AG04449 (cell line): ENCODE data around the gene ST6GALNAC6.

Experiments
- CTCF ChIA-PET: fragments of 350-600 bp; formaldehyde crosslinking; extraction: SDS; loops from one replicate; lab custom pipeline; 2021; ENCODE audit warnings: antibody characterized with exemption; lab: Yijun Ruan, JAX
- POLR2A ChIA-PET: fragments of 400-600, 350-600 bp; formaldehyde crosslinking; extraction: SDS; loops from one replicate; lab custom pipeline; 2020; ENCODE audit warnings: antibody characterized with exemption, inconsistent platforms; lab: Yijun Ruan, JAX
- DNase-seq: peaks from one replicate; pipeline ENCODE4 v3.0.0-alpha.2; 2010; ENCODE audit warnings: low read depth, low spot score
- H3K4me3 ChIP-seq: 2 replicates; pipeline ENCODE4 v1.5.1; 2011; ENCODE audit warnings: low read depth, mild to moderate bottlenecking, control low read depth, low read length
- CTCF ChIP-seq: IDR thresholded peaks from one replicate; pipeline ENCODE4 v1.5.1; 2011; ENCODE audit warnings: mild to moderate bottlenecking, moderate library complexity, low read length, control low read depth, inconsistent platforms; ENCODE audit not compliant: insufficient read depth; ENCODE audit errors: missing control alignments

Gene ST6GALNAC6

GRCh38 chr9:127860779-127861178 is 38.6 kb downstream of the ST6GALNAC6 start:
- CTCF ChIA-PET: interaction anchor here (1.2 to 10.3 kb wide), 2 partner anchors 9 to 13 kb away, joined by 3 to 128 read pairs; no protein-coding TSS in a partner anchor
- no peak for DNase-seq
- H3K4me3 ChIP-seq: no peak overlapping the region
- TF ChIP-seq CTCF: no peak
- POLR2A ChIA-PET: no interaction called here

DNA sequence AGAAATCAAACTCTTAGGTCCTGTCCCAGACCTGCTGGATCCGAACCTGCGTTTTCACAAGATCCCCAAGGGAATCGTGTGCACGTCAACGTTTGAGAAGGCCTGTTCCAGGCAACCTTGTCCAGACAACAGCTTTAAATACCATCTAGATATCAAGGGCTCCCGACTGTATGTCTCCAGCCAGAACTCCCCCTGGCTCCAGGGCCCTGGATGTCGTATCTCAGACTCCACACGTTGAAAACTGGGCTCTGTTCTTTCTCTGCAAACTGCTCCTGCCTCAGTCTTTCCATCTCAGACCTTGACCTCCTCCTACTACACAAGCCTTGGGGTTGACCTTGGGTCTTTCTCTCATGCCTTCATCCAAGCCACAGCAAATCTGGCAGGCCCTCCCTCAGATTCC is 39.1 kb downstream of the ST6GALNAC6 start:
- no peak for DNase-seq
- POLR2A ChIA-PET: no interaction called here
- CTCF ChIA-PET: interaction anchor here (1.2 to 10.3 kb wide), 2 partner anchors 9 to 14 kb away, joined by 3 to 128 read pairs; no protein-coding TSS in a partner anchor
- no peak for TF ChIP-seq CTCF
- no peak overlapping the region for H3K4me3 ChIP-seq

GRCh38 chr9:127858041-127858512 is 41.3 kb downstream of the ST6GALNAC6 start:
- no peak for TF ChIP-seq CTCF
- no peak overlapping the region for H3K4me3 ChIP-seq
- DNase-seq: no peak
- CTCF ChIA-PET: interaction anchor here (10.3 kb wide), 1 partner anchor 12 kb away, joined by 128 read pairs; no protein-coding TSS in a partner anchor
- POLR2A ChIA-PET: interaction anchor here (1.0 kb wide), 1 partner anchor 57 kb away, joined by 3 read pairs; no protein-coding TSS in a partner anchor

DNA sequence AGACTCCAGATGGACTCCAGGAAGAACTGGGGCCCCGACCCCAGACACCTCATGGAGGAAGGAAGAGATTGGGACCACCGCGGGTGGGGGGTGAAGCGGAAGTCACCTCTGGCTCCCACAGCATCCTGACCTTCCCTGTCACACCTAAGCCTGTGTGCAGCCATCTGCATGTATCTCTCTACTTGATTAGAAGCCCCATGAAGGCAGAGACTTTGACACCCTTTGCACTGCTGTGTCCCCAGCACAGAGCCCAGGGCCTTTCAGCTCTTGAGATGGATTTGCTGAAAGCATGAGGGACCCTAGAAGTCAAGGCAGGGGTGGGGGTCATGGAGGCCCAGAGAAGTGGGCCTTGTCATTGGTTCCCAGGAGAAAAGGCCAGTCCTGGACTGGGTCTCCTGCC is 42.1 kb downstream of the ST6GALNAC6 start:
- no peak for TF ChIP-seq CTCF
- POLR2A ChIA-PET: interaction anchor here (1.0 kb wide), 1 partner anchor 56 kb away, joined by 3 read pairs; no protein-coding TSS in a partner anchor
- DNase-seq: no peak
- CTCF ChIA-PET: interaction anchor here (10.3 kb wide), 1 partner anchor 12 kb away, joined by 128 read pairs; no protein-coding TSS in a partner anchor
- no peak overlapping the region for H3K4me3 ChIP-seq

DNA sequence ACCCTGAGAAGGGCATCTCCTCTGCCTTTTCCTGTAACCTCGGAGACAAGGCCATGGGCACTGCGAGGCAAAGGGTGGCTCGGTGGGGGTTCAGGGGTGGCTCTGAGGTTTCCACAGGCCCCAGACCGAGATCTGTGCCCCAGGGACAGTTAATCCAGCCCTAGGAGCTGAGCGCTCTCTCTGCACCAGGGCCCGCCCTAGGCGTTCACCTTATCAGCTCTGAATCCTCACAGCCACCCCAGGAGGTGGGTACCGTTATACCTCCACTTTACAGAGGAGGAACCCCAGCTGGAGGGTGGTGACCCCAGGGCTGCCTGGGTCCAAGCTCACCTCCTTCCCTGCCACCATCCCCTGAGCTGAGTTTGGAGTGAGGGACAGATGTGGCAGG is 42.7 kb downstream of the ST6GALNAC6 start:
- ChIA-PET POLR2A (no interaction called here), CTCF (interaction anchor here (10.3 kb wide), 1 partner anchor 13 kb away, joined by 128 read pairs; no protein-coding TSS in a partner anchor)
- no peak overlapping the region for H3K4me3 ChIP-seq
- no peak for DNase-seq
- no peak for TF ChIP-seq CTCF

DNA sequence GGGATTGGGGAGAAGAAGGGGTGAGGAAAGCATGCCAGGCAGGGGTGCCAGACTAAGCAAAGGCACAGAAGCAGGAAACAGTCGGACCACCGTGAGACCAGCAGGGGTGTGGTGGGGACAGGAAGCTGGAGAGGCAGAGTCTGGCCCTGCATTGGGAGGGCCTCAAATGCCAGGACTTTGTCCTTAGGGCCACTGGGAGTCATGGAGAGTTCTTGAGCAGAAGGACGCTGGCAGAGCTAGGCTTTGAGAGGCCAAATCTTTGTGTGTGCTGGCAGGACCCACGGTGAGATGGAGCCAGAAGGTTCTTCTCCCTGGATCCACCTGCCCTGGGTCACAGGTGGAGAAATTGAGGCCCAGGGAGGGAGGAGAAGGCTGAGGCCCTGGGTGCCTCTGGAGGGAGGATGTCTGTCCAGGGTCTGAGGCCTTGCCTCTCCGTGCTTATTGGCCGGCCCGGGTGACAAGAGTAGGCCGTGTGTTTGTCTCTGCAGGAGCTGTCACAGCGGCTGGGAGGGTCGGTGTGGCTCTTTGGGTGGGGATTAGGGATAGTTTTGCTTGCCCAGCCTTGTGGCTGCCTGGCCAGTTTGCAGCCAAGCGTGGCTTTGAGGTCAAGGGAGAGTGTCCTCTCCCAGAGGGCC is 43.2 kb downstream of the ST6GALNAC6 start:
- no peak for TF ChIP-seq CTCF
- ChIA-PET CTCF (interaction anchor here (1.0 to 10.3 kb wide), 2 partner anchors 13 to 24 kb away, joined by 3 to 128 read pairs; no protein-coding TSS in a partner anchor), POLR2A (interaction anchor here (1.0 kb wide), 1 partner anchor 20 kb away, joined by 3 read pairs; no protein-coding TSS in a partner anchor)
- no peak for DNase-seq
- no peak overlapping the region for H3K4me3 ChIP-seq
